GM18951 (cell line): Measurements from ENCODE around the gene METRN.
"Not testable (repeated sequence)": the region's sequence is repeated elsewhere in the genome, so short reads cannot be mapped to it uniquely, and the experiment has no call there.

Experiments
- POLR2A ChIP-seq: IDR thresholded peaks from 4 replicates; pipeline ENCODE4 v1.6.1; 2011; ENCODE audit warnings: mild to moderate bottlenecking; ENCODE audit not compliant: insufficient read length, insufficient read depth; ENCODE audit errors: extremely low read depth
- in situ Hi-C: fragments of 300-500 bp; cut with MboI; formaldehyde crosslinking; loops from one replicate; pipeline ENCODE4 v1.12.0; 2022; ENCODE audit warnings: low sequenced_read_pairs, mixed read lengths, inconsistent platforms; ENCODE audit not compliant: unreplicated experiment

METRN gene

DNA sequence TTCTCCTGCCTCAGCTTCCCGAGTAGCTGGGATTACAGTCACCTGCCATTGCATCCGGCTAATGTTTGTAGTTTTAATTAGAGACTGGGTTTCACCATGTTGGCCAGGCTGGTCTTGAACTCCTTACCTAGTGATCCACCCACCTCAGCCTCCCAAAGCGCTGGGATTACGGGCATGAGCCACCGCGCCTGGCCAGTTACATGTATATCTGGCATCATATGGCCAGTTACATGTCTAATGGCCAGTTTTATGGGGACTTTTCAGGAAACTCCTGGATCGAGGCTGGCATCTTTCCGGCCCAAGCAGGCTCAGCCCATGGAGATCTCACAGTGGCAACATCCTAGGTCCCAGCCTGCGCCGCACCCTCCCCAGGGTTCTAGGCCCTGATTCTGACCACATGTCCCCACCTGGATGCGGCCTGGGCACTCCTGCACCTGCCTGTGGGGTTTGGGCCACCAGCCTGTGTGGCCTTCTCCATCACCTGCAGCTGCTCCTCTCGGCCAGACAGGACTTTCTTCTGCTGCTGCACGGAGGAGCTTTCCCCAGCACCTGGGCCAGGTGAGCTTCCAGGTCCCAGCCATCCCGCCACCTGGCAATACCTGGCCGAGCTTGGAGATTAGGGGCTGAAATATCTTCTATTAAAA, 27.2 kb downstream of the METRN start:
- in situ Hi-C loops: no loop called here
- TF ChIP-seq POLR2A: no peak

DNA sequence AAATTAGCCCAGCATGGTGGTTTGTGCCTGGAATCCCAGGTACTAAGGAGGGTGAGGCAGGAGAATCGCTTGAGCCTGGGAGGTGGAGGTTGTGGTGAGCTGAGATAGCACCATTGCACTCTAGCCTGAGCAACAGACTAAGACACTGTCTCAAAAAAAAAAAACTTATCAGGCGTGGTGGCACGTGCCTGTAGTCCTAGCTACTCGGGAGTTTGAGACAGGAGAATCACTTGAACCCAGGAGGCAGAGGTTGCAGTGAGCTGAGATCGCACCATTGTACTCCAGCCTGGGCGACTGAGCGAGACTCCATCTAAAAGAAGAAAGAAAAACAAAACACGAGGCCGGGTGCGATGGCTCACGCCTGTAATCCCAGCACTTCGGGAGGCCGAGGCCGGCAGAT, 28.0 kb downstream of the METRN start:
- in situ Hi-C loops: not testable (repeated sequence)

DNA sequence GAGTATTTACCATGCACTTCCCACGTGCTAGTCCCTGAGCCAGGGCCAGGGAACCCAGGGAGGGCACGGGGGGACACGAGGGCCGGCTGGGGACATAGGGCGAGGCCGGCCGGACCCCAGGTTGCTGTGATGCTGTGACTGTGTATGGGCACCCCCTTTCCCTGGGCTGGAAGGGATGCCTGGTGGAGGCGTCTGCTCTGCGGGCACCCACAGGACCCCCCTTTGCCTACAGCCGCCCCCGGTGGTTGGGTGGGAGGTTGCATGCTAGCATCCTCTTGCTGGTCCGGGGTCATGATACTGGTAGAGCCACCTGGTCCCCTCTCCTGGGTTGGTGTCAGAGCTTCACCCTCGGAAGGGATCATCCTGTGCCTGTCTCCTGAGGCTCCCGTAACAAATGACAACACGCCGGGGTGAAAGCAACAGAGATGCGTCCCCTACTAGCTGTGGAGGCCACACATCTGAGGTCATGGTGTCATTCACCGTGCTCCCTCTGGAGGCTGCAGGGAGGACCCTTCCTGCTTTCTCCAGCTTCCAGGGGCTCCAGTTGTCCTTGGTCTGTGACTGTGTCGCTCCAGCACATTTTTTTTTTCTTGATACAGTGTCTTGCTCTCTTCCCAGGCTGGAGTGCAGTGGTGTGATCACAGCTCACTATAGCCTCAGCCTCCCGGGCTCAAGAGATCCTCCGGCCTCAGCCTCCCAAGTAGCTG, 29.0 kb downstream of the METRN start:
- in situ Hi-C loops: no loop called here
- no peak for TF ChIP-seq POLR2A

DNA sequence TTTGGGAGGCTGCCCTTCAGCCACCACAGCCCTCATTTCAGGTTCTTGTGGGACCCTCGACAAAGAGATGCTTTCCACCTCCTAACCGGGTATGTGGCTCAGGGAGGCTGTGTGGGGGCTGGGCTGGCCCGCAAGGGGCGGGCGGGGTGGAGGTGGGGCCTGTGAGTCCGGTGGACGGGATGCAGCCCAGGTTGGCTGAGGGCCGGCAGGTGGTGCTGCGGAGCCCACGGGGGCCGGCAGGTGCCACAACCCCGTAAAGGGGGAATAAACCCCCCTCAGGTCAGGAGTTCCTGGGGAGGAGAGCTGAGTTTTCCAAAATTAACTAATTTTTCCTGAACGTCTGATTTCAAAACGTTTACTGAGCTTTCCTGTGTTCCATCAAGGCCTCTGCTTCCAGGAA, 30.8 kb downstream of the METRN start:
- in situ Hi-C loops: no loop called here
- TF ChIP-seq POLR2A: no peak

DNA sequence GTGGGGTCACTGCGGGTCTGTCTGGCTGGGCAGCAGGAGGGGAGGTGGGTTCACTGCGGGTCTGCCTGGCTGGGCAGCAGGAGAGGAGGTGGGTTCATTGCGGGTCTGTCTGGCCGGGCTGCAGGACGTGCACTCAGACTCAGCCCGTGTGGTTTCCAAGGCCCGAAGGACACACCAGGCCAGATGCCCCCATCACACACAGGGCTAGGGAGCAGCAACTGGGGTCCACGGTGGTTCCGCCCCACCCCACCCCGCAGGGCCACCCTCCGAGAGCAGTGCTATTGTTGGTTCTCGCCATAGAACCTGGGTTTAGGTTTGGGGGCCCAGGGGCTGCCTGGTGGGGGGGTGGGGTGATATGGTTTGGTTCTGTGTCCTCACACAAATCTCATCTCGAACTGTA, 31.7 kb downstream of the METRN start:
- in situ Hi-C loops: no loop called here

DNA sequence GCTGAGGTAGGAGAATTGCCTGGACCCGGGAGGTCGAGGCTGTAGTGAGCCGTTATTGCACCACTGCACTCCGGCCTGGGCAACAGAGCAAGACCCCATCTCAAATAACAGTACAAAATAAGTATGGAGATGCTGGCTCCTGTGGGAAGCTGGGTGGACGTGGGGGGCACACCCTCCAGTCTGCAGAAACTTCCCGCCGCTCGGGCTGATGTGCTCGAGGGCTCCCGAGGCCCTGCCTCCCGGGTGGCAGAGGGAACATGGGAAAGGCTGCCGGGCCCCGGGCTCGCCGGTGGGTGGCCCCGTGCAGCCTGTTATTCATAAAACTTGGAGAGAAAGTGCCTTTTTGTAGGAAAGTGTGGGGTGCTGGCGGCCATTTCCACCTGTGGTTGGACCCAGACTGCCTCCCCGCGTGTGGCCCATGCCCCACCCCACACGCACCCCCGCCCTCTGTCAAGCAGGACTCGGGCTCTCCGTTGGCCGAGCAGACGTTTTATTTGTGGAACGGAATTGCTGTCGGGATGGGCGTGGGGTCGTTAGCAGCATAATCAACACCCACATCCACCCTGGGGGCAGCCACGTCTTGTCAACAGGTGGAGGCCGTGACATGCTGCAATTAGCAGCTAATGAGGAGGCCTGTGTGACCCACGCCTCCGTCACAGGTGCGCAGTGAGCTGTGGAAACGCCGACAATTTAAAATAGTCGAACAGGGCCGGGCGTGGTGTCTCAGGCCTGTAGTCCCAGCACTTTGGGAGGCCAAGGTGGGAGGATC, 33.2 kb downstream of the METRN start:
- no peak for TF ChIP-seq POLR2A
- in situ Hi-C loops: no loop called here

More for the DNA sequence above, 31.7 kb downstream of the METRN start:
- no peak for TF ChIP-seq POLR2A

DNA sequence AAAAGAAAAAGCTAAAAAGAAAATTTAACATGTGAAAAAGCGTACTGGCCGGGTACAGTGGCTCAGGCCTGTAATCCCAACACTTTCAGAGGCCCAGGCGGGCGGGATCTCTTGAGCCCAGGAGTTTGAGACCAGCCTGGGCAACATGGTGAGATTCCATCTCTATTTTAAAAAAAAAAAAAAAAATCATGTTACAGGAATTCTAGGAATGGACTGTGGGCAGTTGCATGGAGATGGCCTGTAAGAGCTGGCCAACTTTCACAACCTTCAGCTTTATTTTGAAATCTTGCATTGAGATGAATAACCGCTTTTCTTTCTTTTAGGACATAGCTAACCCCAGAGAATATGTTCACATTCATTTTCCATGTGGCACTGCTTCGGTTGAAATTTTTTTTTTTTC, 34.1 kb downstream of the METRN start:
- in situ Hi-C loops: no loop called here
- no peak for TF ChIP-seq POLR2A

DNA sequence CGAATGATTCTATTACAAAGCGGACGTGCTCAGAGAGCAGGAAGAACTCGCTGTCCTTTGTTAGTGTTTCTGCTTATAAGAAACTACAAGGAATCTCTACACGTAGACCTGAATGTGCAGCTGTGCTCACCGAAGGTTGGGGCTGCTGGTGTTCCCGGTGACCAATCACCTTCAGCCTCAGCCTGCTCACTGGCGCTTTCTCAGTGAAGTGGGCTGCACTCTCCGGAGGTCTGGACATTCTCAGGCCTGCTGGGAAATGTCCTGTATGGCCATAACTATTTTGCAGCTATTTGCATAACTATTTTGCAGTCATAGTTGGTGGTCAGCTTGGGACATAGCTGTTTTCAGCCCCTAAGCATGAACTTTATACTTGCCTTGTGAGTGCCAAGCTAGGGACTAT, 35.6 kb downstream of the METRN start:
- TF ChIP-seq POLR2A: no peak
- in situ Hi-C loops: no loop called here

DNA sequence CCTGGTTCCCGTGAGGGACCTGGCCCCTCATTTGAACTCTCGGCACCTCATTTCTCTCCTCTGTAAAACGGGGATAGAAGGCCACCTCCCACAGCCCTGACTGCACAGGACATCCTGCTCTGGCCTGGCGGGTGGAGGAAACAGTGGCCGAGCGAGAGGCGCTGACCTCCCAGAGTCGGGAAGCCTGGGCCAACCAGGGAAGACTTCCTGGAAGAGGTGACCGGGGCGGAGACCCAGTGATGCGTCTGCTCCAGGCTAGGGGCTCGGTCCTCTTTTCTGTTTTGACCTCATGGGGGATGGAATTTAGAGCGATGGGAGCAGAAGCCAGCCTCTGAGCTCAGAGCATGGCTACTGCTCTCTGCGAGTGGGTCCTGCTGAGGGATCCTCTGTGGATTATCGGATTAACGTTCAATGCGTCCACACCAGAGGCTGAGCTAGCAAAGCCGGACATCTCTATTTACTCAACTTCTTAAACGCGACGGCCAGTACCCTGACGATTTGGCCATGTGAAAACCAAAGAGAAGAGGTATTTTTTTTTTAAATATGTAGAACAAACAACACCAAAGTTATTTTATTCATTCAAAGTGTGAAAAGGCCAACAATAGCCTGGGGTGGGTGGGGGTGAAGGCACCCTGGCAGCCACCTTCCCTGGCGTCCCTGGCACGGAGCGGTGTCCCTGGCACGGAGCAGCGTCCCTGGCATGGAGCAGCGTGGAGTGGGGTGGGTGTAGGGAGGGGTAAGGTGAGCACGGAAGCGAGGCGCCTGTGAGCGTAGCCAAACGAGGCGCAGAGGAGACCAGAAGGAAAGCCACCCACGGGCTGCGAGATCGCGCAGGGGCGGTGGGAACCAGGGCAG, 36.5 kb downstream of the METRN start:
- in situ Hi-C loops: no loop called here
- TF ChIP-seq POLR2A: no peak

DNA sequence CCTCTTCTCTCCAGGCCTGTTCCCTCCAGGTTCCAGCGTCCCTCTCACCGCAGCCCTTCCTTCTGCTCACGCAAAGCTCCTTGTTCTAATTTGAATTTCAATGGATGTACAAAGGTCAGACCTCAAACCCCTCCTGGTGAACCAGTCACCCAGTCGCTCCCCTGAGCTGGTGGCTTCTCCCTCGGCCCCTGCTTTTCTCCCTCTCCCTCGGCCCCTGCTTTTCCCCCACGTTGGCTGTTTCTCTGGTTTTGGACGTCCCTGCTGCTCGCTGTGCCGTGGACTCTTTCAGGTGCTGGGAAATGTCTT, 37.0 kb downstream of the METRN start:
- TF ChIP-seq POLR2A: no peak
- in situ Hi-C loops: no loop called here

DNA sequence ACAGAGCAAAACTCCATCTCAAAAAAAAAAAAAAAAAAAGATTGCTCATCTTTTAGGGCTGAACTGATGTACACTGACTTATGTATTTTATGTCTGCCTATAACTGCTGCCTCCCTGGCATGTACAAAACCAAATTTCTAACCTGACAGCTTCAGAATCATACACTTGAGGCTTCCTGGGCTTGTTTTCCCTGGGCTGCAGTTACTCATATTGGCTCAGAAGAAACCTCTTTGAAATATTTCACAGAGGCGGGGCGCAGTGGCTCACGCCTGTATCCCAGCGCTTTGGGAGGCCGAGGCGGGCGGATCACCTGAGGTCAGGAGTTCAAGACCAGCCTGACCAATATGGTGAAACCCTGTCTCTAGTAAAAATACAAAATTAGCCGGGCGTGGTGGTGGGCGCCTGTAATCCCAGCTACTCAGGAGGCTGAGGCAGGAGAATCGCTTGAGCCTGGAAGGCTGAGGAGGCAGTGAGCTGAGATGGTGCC, 39.2 kb downstream of the METRN start:
- in situ Hi-C loops: not testable (repeated sequence)

DNA sequence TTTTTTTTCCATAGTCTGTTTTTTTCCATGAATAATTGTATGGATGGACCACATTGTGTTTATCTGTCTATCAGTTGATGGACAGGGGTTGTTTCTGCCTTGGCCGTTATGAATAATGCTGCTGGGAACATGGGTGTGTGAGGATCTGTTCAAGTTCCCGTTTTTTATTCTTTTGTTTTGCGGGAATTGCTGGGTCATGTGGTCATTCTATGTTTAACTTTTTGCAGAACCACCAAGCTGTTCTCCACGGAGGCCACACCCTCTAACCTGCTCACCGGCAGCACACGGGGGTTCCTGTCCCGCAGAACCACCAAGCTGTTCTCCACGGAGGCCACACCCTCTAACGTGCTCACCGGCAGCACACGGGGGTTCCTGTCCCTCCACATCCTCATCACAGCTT, 39.7 kb downstream of the METRN start:
- TF ChIP-seq POLR2A: no peak

DNA sequence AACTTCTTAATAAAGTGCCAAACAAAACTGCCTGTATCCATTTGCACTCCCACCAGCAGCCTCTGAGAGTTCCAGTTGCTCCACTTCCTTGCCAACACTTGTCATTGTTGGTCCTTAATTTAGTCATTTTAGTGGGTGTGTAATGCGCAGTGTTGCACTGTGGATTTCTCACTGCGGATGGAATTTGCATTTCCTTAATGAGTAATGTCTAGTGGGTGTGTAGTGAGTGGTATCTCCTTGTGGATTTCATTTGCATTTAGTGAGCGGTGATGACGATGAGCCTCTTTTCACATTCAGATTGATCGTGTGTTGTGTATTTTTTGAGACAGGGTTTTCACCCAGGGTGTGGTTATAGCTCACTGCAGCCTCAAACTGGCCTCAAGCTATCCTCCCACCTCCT, 41.5 kb downstream of the METRN start:
- no peak for TF ChIP-seq POLR2A
- in situ Hi-C loops: no loop called here

More for the DNA sequence above, 39.7 kb downstream of the METRN start:
- in situ Hi-C loops: no loop called here
